Measurements from ENCODE around the gene FBL. TPM values are rescaled to one million over a fixed set of nuclear protein-coding genes. Genes with fewer than 3 reads are reported as not detected.

Gene FBL
- total and polyA plus RNA-seq, 2 of the 8 experiments (the other 6 are each of a cell fraction or from before 2014, with no cell fraction given) = 790 to 1,361 TPM

- no peak for TF ChIP-seq NANOG (IDR thresholded peaks at IDR 0.05; ENCODE audit: insufficient read depth, low read depth, low read length, poor library complexity, severe bottlenecking)
- TF ChIP-seq TBP (IDR thresholded peaks at IDR 0.05; ENCODE audit: low read depth, low read length) = peak; percentile 69
- TF ChIP-seq CHD2 (IDR thresholded peaks at IDR 0.05; ENCODE audit: low read length) = peak; percentile 79
- no peak for TF ChIP-seq SP4 (IDR thresholded peaks at IDR 0.05; ENCODE audit: low read length)
- TF ChIP-seq KDM4A (IDR thresholded peaks at IDR 0.05; ENCODE audit: low read depth, low read length, severe bottlenecking) = peak; percentile 66
- peak; percentile 17; the same call in 1 of the 2 replicates for TF ChIP-seq CREB1 (IDR thresholded peaks at IDR 0.05)
- peak; percentile 55; the same call in 1 of the 2 replicates for TF ChIP-seq TAF1 (IDR thresholded peaks at IDR 0.05; ENCODE audit: low read depth, low read length)
- TF ChIP-seq POLR2AphosphoS5 (IDR thresholded peaks at IDR 0.05; ENCODE audit: low read depth, low read length) = peak; percentile 71
- TF ChIP-seq POLR2A (IDR thresholded peaks at IDR 0.05; ENCODE audit: control extremely low read depth in 1 of 2, low read depth in 2 of 2, low read length in 2 of 2) = peak; percentile 22 to 75; a peak in 2 of 3 replicates
- no peak for TF ChIP-seq GABPA (IDR thresholded peaks at IDR 0.05; ENCODE audit: borderline replicate concordance, insufficient read depth, low read length)
- TF ChIP-seq SIX5 (IDR thresholded peaks at IDR 0.05; ENCODE audit: low read depth, low read length) = peak; percentile 87
- 0 out of 2 replicates have a peak, but pooled peaks have one; percentile 41 for TF ChIP-seq PHF8 (conservative IDR thresholded peaks at IDR 0.05; ENCODE audit: low read depth, low read length)
Measured at GRCh38 chr19:39824143-39825092, 21.8 kb downstream of the FBL start (continued).
